Neural progenitor cell (in vitro differentiated cells): Measurements from ENCODE around the gene ARF5. TPM values are rescaled to one million over a fixed set of nuclear protein-coding genes. Genes with fewer than 3 reads are reported as not detected.
A peak's percentile ranks its signal among the peaks of the same experiment; 100 is the strongest.

Source experiments
- DNase-seq: peaks from one replicate; pipeline ENCODE4 v3.0.0-alpha.2; 2016; ENCODE audit warnings: low spot score
- H2AFZ ChIP-seq: fragments of 200-600 bp; sonication (generic); replicated peaks from 2 replicates; pipeline ENCODE4 v1.6.1; 2016; ENCODE audit warnings: antibody characterized with exemption
- H3F3A ChIP-seq: fragments of 200-600 bp; sonication (generic); 2 replicates; pipeline ENCODE4 v1.6.1; 2016; ENCODE audit warnings: antibody characterized with exemption, low read depth
- H3K27ac ChIP-seq: fragments of 200-600 bp; sonication (generic); 2 replicates; pipeline ENCODE4 v1.5.1; 2016; ENCODE audit warnings: mild to moderate bottlenecking
- H3K27me3 ChIP-seq: fragments of 200-600 bp; sonication (generic); 2 replicates; pipeline ENCODE4 v1.6.1; 2016; ENCODE audit warnings: mild to moderate bottlenecking, moderate library complexity
- H3K36me3 ChIP-seq: fragments of 200-600 bp; sonication (generic); 2 replicates; pipeline ENCODE4 v1.5.1; 2016
- H3K4me1 ChIP-seq: fragments of 200-600 bp; sonication (generic); 2 replicates; pipeline ENCODE4 v1.6.1; 2016; ENCODE audit warnings: mixed run types
- H3K4me2 ChIP-seq: fragments of 200-600 bp; sonication (generic); 2 replicates; pipeline ENCODE4 v1.6.1; 2016
- H3K4me3 ChIP-seq: fragments of 200-600 bp; sonication (generic); 2 replicates; pipeline ENCODE4 v1.5.1; 2016
- H3K79me2 ChIP-seq: fragments of 200-600 bp; sonication (generic); 2 replicates; pipeline ENCODE4 v1.6.1; 2016; ENCODE audit warnings: low read depth
- H3K9ac ChIP-seq: fragments of 200-600 bp; sonication (generic); 2 replicates; pipeline ENCODE4 v1.6.1; 2016
- H3K9me3 ChIP-seq: fragments of 200-600 bp; sonication (generic); 2 replicates; pipeline ENCODE4 v1.5.1; 2016; ENCODE audit warnings: low read depth
- H4K20me1 ChIP-seq: fragments of 200-600 bp; sonication (generic); 2 replicates; pipeline ENCODE4 v1.6.1; 2016; ENCODE audit warnings: low read depth
- H3K27ac Mint-ChIP-seq: 3 replicates; pipeline ENCODE4 v1.8.0; 2021; ENCODE audit warnings: mixed read lengths
- H3K27me3 Mint-ChIP-seq: 2 replicates; pipeline ENCODE4 v1.8.0; 2022; ENCODE audit warnings: low read depth, mild to moderate bottlenecking, inconsistent platforms, moderate library complexity, mixed read lengths; ENCODE audit not compliant: insufficient read depth
- H3K36me3 Mint-ChIP-seq: 3 replicates; pipeline ENCODE4 v1.8.0; 2021; ENCODE audit warnings: mixed read lengths
- H3K4me1 Mint-ChIP-seq: 3 replicates; pipeline ENCODE4 v1.8.0; 2021; ENCODE audit warnings: mixed read lengths
- H3K4me3 Mint-ChIP-seq: 3 replicates; pipeline ENCODE4 v1.8.0; 2021; ENCODE audit warnings: mild to moderate bottlenecking, moderate library complexity, mixed read lengths
- H3K9me3 Mint-ChIP-seq: 3 replicates; pipeline ENCODE4 v1.8.0; 2020; ENCODE audit warnings: mixed read lengths
- EZH2 ChIP-seq: fragments of 200-600 bp; sonication (generic); IDR thresholded peaks from 2 replicates; pipeline ENCODE4 v1.6.1; 2017; ENCODE audit warnings: antibody characterized with exemption, mild to moderate bottlenecking, moderate library complexity
- EZH2phosphoT487 ChIP-seq: fragments of 200-600 bp; sonication (generic); IDR thresholded peaks from 2 replicates; pipeline ENCODE4 v1.6.1; 2017; ENCODE audit warnings: antibody characterized with exemption
- total RNA-seq: library from RNA; depleted of rRNA; stranded (reverse); fragments of >200 nt; gene quantifications from 2 replicates; pipeline ENCODE4 v1.2.3, GENCODE V29; 2015; ENCODE audit warnings: low replicate concordance
- TF ChIP-seq, protein P1 (sequence below): fragments of 200-600 bp; sonication (generic); IDR thresholded peaks from 2 replicates; pipeline ENCODE4 v1.5.1; 2017; ENCODE audit warnings: antibody characterized with exemption, mild to moderate bottlenecking

Gene ARF5
- total RNA-seq, 1 donor from 2014 or later = 229 TPM

DNA sequence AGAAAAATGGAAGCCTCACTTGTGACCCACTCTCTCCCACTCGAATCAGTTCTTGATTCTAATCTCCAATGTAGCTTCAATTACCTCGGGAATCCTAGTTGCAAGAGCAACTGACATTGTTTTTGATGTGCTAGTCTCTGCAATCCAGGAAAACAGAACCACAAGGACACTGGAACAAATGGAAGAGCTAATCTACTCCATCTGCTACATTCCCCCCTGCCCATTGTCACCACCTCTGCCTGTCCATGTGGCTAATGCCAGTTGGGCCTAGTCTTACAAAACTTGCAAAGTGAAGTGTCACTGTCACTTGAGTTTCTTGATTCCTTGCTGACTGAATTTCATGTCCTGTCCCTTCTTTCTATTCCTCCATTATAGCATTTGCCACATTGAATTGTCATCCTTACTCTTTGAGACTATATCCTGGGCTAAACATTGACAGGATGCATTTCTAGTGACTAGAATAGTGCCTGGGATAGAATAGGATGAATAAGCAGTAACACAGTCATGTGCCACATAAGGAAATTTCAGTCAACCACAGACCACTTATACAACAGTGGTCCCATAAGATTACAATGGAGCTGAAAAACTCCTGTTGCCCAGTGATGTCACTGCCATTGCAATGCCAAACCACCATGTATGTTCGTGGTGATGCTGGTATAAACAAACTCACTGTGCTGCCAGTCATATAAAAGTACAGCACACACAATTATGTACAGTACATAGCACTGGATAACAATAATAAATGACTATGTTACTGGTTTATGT lies 16.3 kb upstream of the ARF5 start:
- no peak overlapping the region for H3K27ac ChIP-seq
- H3K27ac Mint-ChIP-seq = no peak overlapping the region
- H3K9me3 Mint-ChIP-seq = no peaks in the 10 kb centered on the region
- no peak for TF ChIP-seq EZH2
- TF ChIP-seq, protein P1, sequence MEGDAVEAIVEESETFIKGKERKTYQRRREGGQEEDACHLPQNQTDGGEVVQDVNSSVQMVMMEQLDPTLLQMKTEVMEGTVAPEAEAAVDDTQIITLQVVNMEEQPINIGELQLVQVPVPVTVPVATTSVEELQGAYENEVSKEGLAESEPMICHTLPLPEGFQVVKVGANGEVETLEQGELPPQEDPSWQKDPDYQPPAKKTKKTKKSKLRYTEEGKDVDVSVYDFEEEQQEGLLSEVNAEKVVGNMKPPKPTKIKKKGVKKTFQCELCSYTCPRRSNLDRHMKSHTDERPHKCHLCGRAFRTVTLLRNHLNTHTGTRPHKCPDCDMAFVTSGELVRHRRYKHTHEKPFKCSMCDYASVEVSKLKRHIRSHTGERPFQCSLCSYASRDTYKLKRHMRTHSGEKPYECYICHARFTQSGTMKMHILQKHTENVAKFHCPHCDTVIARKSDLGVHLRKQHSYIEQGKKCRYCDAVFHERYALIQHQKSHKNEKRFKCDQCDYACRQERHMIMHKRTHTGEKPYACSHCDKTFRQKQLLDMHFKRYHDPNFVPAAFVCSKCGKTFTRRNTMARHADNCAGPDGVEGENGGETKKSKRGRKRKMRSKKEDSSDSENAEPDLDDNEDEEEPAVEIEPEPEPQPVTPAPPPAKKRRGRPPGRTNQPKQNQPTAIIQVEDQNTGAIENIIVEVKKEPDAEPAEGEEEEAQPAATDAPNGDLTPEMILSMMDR = no peak
- H3K4me3 ChIP-seq = no peak overlapping the region
- no peaks in the 10 kb centered on the region for H3K79me2 ChIP-seq
- H2AFZ ChIP-seq = no peak overlapping the region
- no peaks in the 10 kb centered on the region for H3K4me1 ChIP-seq
- H3K9me3 ChIP-seq = no peaks in the 10 kb centered on the region
- H3K27me3 Mint-ChIP-seq = no peaks in the 10 kb centered on the region
- no peaks in the 10 kb centered on the region for H3K4me1 Mint-ChIP-seq
- H3K4me2 ChIP-seq = no peak overlapping the region
- no peak overlapping the region for H3K4me3 Mint-ChIP-seq
- no peaks in the 10 kb centered on the region for H3K36me3 ChIP-seq
- no peaks in the 10 kb centered on the region for H3F3A ChIP-seq
- DNase-seq = no peak
- no peak overlapping the region for H3K9ac ChIP-seq
- H3K27me3 ChIP-seq = no peaks in the 10 kb centered on the region
- no peaks in the 10 kb centered on the region for H4K20me1 ChIP-seq
- no peaks in the 10 kb centered on the region for H3K36me3 Mint-ChIP-seq

DNA sequence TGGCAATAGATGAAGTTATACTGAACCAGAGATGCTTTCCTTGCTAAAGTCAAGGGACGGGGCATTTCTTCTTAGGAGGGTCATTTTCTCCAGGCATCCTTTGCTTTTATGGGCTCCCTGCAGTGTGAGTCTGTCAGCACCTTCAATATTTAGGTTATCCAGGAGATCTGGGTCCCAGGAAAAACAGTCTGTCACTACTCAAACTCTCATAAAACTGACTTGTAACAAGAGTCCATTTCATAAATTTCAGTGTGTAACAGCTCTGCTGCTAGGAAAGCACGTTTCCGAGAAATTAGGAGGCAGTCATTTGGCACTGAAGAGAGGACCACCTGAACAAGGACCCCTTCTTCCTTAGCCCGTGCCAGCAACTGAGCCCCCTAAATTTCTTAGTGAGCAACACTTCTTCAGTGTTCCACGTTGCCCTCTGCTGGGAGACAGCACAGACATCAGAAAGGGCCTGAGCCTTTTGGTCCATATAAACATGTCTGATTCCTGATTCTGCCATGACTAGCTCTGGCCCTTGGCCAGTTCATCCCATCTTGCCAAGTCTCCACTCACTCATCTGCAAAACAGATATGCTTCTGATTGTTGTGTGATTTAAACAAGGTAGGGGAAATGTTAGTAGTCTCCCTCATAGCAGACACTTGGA lies 10.1 kb upstream of the ARF5 start:
- H3K9me3 ChIP-seq = no peaks in the 10 kb centered on the region
- H3K4me3 Mint-ChIP-seq = no peak overlapping the region
- H3K9me3 Mint-ChIP-seq = no peaks in the 10 kb centered on the region
- H3F3A ChIP-seq = no peaks in the 10 kb centered on the region
- H3K27me3 Mint-ChIP-seq = no peaks in the 10 kb centered on the region
- H3K27me3 ChIP-seq = no peaks in the 10 kb centered on the region
- peaks cover under 1% of the 10 kb centered on the region for H3K79me2 ChIP-seq
- H3K4me1 ChIP-seq = no peaks in the 10 kb centered on the region
- TF ChIP-seq, protein P1 = peak; percentile 49
- TF ChIP-seq EZH2phosphoT487 = no peak
- H3K27ac ChIP-seq = no peak overlapping the region
- no peaks in the 10 kb centered on the region for H3K36me3 ChIP-seq
- H3K4me3 ChIP-seq = no peak overlapping the region
- peaks cover 9% of the 10 kb centered on the region for H4K20me1 ChIP-seq
- no peak overlapping the region for H3K27ac Mint-ChIP-seq
- H3K36me3 Mint-ChIP-seq = peaks cover 7% of the 10 kb centered on the region
- no peak overlapping the region for H3K9ac ChIP-seq
- DNase-seq = peak; percentile 47
- no peak overlapping the region for H2AFZ ChIP-seq
- no peak overlapping the region for H3K4me2 ChIP-seq
- H3K4me1 Mint-ChIP-seq = no peaks in the 10 kb centered on the region

GRCh38 chr7:127578711-127579275 lies 9.4 kb upstream of the ARF5 start:
- Histone ChIP-seq H3K27me3 (no peaks in the 10 kb centered on the region), H3K27ac (no peak overlapping the region), H3K4me2 (no peak overlapping the region), H3F3A (no peaks in the 10 kb centered on the region), H3K9ac (no peak overlapping the region), H4K20me1 (peaks cover 13% of the 10 kb centered on the region), H3K36me3 (no peaks in the 10 kb centered on the region), H3K79me2 (peaks cover 7% of the 10 kb centered on the region), H3K4me1 (no peaks in the 10 kb centered on the region), H2AFZ (no peak overlapping the region), H3K9me3 (no peaks in the 10 kb centered on the region), H3K4me3 (no peak overlapping the region)
- H3K4me3 Mint-ChIP-seq = no peak overlapping the region
- DNase-seq = no peak
- H3K9me3 Mint-ChIP-seq = no peaks in the 10 kb centered on the region
- H3K27ac Mint-ChIP-seq = no peak overlapping the region
- H3K36me3 Mint-ChIP-seq = peaks cover 8% of the 10 kb centered on the region
- peaks cover 3% of the 10 kb centered on the region for H3K27me3 Mint-ChIP-seq
- TF ChIP-seq EZH2phosphoT487 = no peak
- no peak for TF ChIP-seq EZH2
- TF ChIP-seq, protein P1 = no peak
- peaks cover 5% of the 10 kb centered on the region for H3K4me1 Mint-ChIP-seq
